Ovary (tissue), 9 donors: ENCODE measurements around the gene MPHOSPH6. TPM values are rescaled to one million over a fixed set of nuclear protein-coding genes. Genes with fewer than 3 reads are reported as not detected.
A peak's percentile ranks its signal among the peaks of the same experiment; 100 is the strongest.

Experiments
- DNase-seq, 5 donors: peaks; one replicate each; pipeline ENCODE4 v3.0.0-alpha.2; 2019 to 2020
- H3K27ac ChIP-seq, 2 donors: fragments of 200-600 bp; one replicate each; pipeline versions ENCODE4 v1.5.1 to v1.8.0; 2019 to 2022
- H3K27me3 ChIP-seq: fragments of 200-600 bp; one replicate; pipeline ENCODE4 v1.8.0; 2022
- H3K36me3 ChIP-seq: fragments of 200-600 bp; sonication (generic); one replicate; pipeline ENCODE4 v1.5.1; 2019
- H3K4me1 ChIP-seq: one replicate; pipeline ENCODE4 v1.8.1; 2013; ENCODE audit warnings: mild to moderate bottlenecking, moderate library complexity; ENCODE audit not compliant: insufficient read depth
- H3K4me3 ChIP-seq: fragments of 200-600 bp; sonication (generic); one replicate; pipeline ENCODE4 v1.5.1; 2017
- H3K9me3 ChIP-seq, 2 donors: fragments of 200-600 bp in 1 of 2; sonication (generic) in 1 of 2; one replicate each; pipeline versions ENCODE4 v1.5.1 to v1.8.1; 2013 to 2019; ENCODE audit warnings: mild to moderate bottlenecking in 1 of 2, moderate library complexity in 1 of 2
- EP300 ChIP-seq: sonication (generic); formaldehyde crosslinking; IDR thresholded peaks from one replicate; pipeline ENCODE4 v1.6.1; 2017; ENCODE audit warnings: antibody characterized with exemption
- POLR2A ChIP-seq: fragments of 450-650 bp; IDR thresholded peaks from one replicate; pipeline ENCODE4 v1.6.1; 2017; ENCODE audit warnings: antibody characterized with exemption, mild to moderate bottlenecking, moderate library complexity
- WGBS, 3 donors: extraction: QIAGEN DNeasy Blood & Tissue Kit in 1 of 3; methylation state at CpG; one replicate each; pipeline versions ENCODE4 v1.1.5 to v1.1.7; 2013 to 2017; 5-methylcytosine and 5-hydroxymethylcytosine counted together
- intact Hi-C, 4 donors: fragments of 100-400 bp; cut with DNase I; formaldehyde crosslinking; loops; one replicate each; pipeline versions ENCODE4 v1.11.0 to v1.15.1; 2022 to 2023
- polyA plus RNA-seq, 2 donors: library from polyadenylated mRNA; stranded (reverse); fragments of 200-250 nt in 1 of 2; fragments of 350-450 nt in 1 of 2; fragmentation: Illumina TruSeq in 1 of 2; extraction: RNeasy Lipid Tissue Mini Kit (QIAGEN cat#74804) in 1 of 2; gene quantifications; one replicate each; pipeline ENCODE4 v1.2.3, GENCODE V29; 2013 to 2014
- total RNA-seq, 7 donors: library from RNA; depleted of rRNA in 2 of 7; stranded (reverse); fragments of >200 nt in 2 of 7; fragmentation: NEBNext Ultra II Directional in 3 of 7; extraction: Animal tissue kit (Norgen Biotek cat#: 25700) in 3 of 7; gene quantifications; one replicate each; pipeline versions ENCODE4 v1.1.0 to v1.2.4, GENCODE V29; 2016 to 2023
- TF ChIP-seq, protein P1 (sequence below), 3 donors: fragments of 450-650 bp in 2 of 3; fragments of 200-600 bp in 1 of 3; IDR thresholded peaks; one replicate each; pipeline versions ENCODE4 v1.5.1 to v1.8.0; 2016 to 2022; ENCODE audit warnings: antibody characterized with exemption in 3 of 3, mild to moderate bottlenecking in 1 of 3
- donor health status: DM: no; HTN: no; CAD: no; lungs with moderate emphysema.
- donor health status: DM: no; HTN: no; CAD: no.
- donor health status: Bipolar disorder and iron deficiency.
- donor health status: DM: yes; HTN: yes; CAD: no.
- donor health status: DM: no; HTN: no; CAD: no.
- donor health status: DM: yes; HTN: yes; CAD: no.

The MPHOSPH6 gene
- total and polyA plus RNA-seq, 9 donors: 7.1 to 41.3 (median 14.4) TPM

GRCh38 chr16:82201926-82202325 lies 31.9 kb upstream of the MPHOSPH6 start:
- H3K4me3 ChIP-seq: no peak overlapping the region
- no peaks in the 10 kb centered on the region for H3K9me3 ChIP-seq
- no peaks in the 10 kb centered on the region for H3K27me3 ChIP-seq
- TF ChIP-seq, protein P1, sequence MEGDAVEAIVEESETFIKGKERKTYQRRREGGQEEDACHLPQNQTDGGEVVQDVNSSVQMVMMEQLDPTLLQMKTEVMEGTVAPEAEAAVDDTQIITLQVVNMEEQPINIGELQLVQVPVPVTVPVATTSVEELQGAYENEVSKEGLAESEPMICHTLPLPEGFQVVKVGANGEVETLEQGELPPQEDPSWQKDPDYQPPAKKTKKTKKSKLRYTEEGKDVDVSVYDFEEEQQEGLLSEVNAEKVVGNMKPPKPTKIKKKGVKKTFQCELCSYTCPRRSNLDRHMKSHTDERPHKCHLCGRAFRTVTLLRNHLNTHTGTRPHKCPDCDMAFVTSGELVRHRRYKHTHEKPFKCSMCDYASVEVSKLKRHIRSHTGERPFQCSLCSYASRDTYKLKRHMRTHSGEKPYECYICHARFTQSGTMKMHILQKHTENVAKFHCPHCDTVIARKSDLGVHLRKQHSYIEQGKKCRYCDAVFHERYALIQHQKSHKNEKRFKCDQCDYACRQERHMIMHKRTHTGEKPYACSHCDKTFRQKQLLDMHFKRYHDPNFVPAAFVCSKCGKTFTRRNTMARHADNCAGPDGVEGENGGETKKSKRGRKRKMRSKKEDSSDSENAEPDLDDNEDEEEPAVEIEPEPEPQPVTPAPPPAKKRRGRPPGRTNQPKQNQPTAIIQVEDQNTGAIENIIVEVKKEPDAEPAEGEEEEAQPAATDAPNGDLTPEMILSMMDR (IDR thresholded peaks at IDR 0.05): no peak
- TF ChIP-seq EP300 (no peak), POLR2A (no peak)
- H3K27ac ChIP-seq: no peak overlapping the region
- DNase-seq: no peak
- no peaks in the 10 kb centered on the region for H3K36me3 ChIP-seq
- intact Hi-C loops: no loop called here
- WGBS, 3 donors: 3 to 5% (median 5%) methylated on average over 1 of the region's 1 CpG
- no peaks in the 10 kb centered on the region for H3K4me1 ChIP-seq

DNA sequence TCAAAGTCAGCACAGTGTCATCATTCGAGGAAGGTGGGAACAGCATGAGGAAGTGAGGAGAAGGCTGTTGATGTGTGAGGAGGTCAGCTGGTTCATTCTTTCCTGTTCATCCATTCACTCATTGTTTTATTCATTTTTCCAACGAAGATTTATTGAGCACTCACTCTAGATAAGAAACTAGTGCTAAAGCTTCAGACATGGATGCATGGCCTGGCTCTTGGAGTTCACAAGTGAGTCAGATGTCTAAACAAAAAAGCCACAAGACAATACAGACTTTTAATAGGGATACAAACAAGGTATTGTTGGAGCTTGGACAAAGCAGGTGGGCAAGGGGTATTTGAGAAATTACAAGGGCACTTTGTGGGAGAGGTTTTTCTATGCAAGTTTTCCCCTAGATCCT lies 31.3 kb upstream of the MPHOSPH6 start:
- no peaks in the 10 kb centered on the region for H3K36me3 ChIP-seq

DNA sequence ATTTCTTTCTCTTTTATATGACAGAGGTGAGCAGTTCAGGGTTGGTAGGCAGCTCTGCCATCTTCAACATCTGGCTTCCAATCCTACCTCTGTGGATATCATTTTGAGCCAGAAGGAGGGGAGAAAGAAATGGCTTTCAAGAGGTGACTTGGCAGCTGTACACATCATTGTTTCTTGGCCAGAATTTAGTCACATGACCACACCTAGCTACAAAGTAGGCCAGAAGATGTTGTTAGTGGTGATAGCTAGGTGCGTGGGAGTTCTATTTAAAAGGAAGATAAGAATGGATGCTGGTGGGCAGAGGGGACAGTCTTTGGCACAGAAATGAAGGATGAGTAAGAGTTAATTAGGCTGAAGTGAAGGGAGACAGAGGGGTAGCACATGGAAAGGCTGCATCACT lies 29.2 kb upstream of the MPHOSPH6 start:
- Histone ChIP-seq H3K4me3 (no peak overlapping the region), H3K4me1 (no peaks in the 10 kb centered on the region), H3K36me3 (no peaks in the 10 kb centered on the region), H3K27ac (no peak overlapping the region), H3K9me3 (no peaks in the 10 kb centered on the region), H3K27me3 (no peaks in the 10 kb centered on the region)
- intact Hi-C loops: no loop called here
- no peak for DNase-seq
- TF ChIP-seq POLR2A (no peak), EP300 (no peak)
- TF ChIP-seq, protein P1 (IDR thresholded peaks at IDR 0.05): no peak
- WGBS, 3 donors: 36 to 46% (median 44%) methylated on average over 1 of the region's 1 CpG

More for the DNA sequence above, 31.3 kb upstream of the MPHOSPH6 start:
- Histone ChIP-seq H3K27ac (no peak overlapping the region), H3K4me3 (no peak overlapping the region), H3K9me3 (no peaks in the 10 kb centered on the region), H3K27me3 (no peaks in the 10 kb centered on the region), H3K4me1 (no peaks in the 10 kb centered on the region)
- DNase-seq: no peak
- no peak for TF ChIP-seq POLR2A
- no peak for TF ChIP-seq EP300
- TF ChIP-seq, protein P1 (IDR thresholded peaks at IDR 0.05): no peak
- intact Hi-C loops: no loop called here
- 24 to 32% (median 29%) methylated on average over 2 of the region's 2 CpGs for WGBS, 3 donors

DNA sequence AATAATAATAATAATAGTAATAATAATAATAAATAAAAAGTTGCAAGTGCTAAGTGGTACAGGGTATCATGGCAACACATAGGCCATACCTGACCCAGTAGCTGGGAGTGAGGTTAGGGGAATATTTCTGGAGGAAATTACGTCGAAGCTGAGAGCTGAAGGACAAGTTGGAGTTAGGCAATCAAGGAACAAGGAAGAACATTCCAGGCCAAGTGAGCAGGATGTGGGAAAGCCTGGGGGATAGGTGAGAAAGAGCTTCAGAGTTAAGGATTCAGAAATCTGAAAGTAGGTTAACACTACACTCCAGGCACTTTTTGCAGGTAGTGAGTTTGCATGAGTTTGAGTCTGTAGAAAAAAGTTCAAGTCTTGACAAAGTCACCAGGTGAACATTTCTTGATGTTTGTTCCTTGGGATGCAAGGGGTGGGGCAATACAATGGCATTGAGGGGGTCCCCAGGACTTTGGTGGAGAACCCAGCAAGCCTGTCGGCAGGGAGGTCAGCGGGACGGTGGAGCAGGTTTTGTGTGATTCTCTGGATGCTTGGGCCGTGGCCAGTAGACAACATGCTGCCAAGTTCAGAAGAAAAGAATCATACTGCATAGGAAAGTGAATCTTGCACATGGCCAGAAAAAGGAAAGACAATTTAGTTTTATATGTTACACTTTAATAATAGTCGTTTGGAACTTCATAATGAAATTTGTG lies 27.7 kb upstream of the MPHOSPH6 start:
- no peak for TF ChIP-seq EP300
- TF ChIP-seq, protein P1 (IDR thresholded peaks at IDR 0.05): no peak
- no peak for TF ChIP-seq POLR2A
- DNase-seq: peak in 1 of 5 donors; percentile 33
- no peaks in the 10 kb centered on the region for H3K36me3 ChIP-seq
- no peaks in the 10 kb centered on the region for H3K9me3 ChIP-seq
- intact Hi-C loops: no loop called here
- no peak overlapping the region for H3K27ac ChIP-seq
- H3K4me1 ChIP-seq: no peaks in the 10 kb centered on the region
- H3K27me3 ChIP-seq: no peaks in the 10 kb centered on the region
- H3K4me3 ChIP-seq: no peak overlapping the region
- 26 to 30% (median 28%) methylated on average over 7 of the region's 7 CpGs for WGBS, 3 donors
